Cardiac septum (tissue), 1 donor: Measurements from ENCODE around the gene CEP112. TPM values are rescaled to one million over a fixed set of nuclear protein-coding genes. Genes with fewer than 3 reads are reported as not detected.

Experiments used
- DNase-seq: peaks from one replicate; pipeline ENCODE4 v3.0.0-alpha.2; 2020; ENCODE audit warnings: low spot score
- intact Hi-C: fragments of 100-400 bp; cut with DNase I; formaldehyde crosslinking; loops from one replicate; pipeline ENCODE4 v1.14.0; 2022
- total RNA-seq: library from RNA; stranded (reverse); fragmentation: NEBNext Ultra II Directional; extraction: Animal tissue kit (Norgen Biotek cat#: 25700); gene quantifications from one replicate; pipeline ENCODE4 v1.2.1, GENCODE V29; 2021
- donor health status: DM: no; HTN: no; CAD: no.

Gene CEP112
- total RNA-seq, 1 donor from 2014 or later = 19.6 TPM

DNA sequence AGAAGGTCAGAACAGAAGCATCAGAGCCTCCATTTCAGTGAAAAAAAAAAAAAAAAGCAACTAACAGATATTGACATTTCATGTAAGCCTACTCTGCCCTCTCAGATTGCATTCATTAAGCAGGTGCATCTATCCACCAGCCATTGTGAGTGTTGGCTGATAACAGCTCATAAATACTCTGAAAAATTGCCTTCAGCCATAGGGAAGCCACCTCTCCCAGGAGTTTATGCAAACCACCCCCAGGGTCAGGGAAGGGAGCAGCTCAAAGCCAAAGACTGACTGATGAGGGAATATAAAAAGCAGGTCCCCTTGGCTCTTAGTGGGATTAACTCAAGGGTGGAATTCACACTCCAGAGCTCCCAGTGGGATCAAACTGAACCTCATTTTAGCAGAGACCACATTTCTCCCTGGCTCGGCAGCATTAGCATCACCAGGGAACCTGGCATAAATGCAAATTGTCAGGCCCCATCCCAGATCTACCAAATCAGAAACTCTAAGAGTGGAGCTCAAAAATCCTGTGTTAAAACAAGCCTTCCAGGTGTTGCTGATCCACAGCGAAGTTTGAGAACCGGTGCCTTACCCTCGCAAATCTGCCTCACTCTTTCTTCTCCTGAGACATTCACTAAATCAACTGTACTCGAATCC, 23.1 kb upstream of the CEP112 start:
- intact Hi-C loops = no loop called here
- no peak for DNase-seq

DNA sequence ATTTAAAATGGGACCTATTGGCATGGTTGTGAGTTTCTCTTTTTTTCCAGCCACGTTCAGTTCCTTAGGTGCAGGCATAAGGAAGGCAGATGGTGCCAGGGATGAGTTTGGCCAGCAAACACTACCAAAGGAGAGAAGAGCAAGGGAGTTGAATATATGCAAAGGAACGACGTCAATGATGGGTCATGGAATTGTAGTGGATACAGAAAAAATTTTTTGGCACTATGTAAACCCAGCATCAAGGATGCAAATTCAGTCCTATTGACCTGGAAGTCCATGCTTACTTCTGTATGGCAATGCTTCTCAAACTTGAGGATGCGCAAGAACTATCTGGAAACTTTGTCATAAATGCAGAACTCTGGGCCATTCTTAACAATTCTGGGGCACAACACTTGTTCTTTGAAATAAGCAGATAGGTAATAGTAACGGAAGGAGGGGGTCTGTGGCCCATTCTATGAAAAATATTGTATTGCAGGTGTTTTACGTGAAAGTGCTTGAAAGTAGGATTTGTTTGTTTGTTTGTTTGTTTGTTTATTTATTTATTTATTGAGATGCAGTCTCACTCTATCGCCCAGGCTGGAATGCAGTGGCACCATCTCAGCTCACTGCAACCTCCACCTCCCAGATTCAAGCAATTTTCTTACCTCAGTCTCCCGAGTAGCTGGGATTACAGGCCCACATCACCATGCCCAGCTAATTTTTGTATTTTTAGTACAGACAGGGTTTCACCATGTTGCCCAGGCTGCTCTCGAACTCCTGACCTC, 19.3 kb upstream of the CEP112 start:
- intact Hi-C loops = no loop called here

GRCh38 chr17:66210208-66210574, 18.3 kb upstream of the CEP112 start:
- intact Hi-C loops = no loop called here
- DNase-seq = no peak

More for the DNA sequence above, 19.3 kb upstream of the CEP112 start:
- DNase-seq = no peak

GRCh38 chr17:66207936-66208335, 16.0 kb upstream of the CEP112 start:
- no peak for DNase-seq
- intact Hi-C loops = no loop called here

- intact Hi-C loops = loop anchor here (5.0 kb wide), 2 partner anchors 424 to 469 kb away; no protein-coding TSS in a partner anchor
- DNase-seq = no peak
These were observed 11.5 kb upstream of the CEP112 start for GRCh38 chr17:66203274-66204015.

DNA sequence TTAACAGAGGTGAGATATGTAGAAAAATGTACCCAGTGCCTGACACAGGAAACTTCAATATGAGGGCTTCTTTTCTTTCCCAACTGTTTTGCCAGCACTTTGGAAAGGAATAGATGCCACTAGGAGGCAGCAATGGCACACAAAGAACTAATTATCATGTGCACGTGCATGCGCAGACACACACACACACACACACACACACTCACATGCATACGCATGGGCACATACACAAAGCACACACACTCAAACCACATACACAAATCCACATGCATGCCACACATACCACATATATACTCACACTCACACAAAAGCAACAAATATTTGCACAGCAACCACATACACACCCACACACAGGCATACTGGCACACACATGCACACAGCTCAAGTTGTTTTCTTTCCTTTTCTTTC, 8.8 kb upstream of the CEP112 start:
- DNase-seq = no peak

DNA sequence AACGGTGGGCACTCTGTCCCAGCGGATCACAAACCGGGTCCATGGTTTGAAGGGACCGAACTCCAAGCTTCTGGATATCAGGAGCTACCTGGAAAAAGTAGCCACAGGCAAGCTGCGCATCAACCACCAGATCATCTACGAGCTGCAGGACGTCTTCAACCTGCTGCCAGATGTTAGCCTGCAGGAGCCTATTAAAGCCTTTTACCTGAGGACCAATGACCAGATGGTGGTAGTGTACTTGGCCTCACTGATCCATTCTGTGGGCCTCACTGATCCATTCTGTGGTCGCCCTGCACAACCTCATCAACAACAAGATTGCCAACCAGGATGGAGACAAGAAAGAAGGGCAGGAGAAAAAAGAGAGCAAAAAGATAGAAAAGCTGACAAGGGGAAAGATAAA, 6.3 kb upstream of the CEP112 start:
- no peak for DNase-seq
- intact Hi-C loops = no loop called here

More for the DNA sequence above, 8.8 kb upstream of the CEP112 start:
- intact Hi-C loops = loop anchor here (5.0 kb wide), 2 partner anchors 427 to 472 kb away; no protein-coding TSS in a partner anchor

GRCh38 chr17:66192378-66192687, 400 bp upstream of the CEP112 start:
- intact Hi-C loops = no loop called here
- no peak for DNase-seq

DNA sequence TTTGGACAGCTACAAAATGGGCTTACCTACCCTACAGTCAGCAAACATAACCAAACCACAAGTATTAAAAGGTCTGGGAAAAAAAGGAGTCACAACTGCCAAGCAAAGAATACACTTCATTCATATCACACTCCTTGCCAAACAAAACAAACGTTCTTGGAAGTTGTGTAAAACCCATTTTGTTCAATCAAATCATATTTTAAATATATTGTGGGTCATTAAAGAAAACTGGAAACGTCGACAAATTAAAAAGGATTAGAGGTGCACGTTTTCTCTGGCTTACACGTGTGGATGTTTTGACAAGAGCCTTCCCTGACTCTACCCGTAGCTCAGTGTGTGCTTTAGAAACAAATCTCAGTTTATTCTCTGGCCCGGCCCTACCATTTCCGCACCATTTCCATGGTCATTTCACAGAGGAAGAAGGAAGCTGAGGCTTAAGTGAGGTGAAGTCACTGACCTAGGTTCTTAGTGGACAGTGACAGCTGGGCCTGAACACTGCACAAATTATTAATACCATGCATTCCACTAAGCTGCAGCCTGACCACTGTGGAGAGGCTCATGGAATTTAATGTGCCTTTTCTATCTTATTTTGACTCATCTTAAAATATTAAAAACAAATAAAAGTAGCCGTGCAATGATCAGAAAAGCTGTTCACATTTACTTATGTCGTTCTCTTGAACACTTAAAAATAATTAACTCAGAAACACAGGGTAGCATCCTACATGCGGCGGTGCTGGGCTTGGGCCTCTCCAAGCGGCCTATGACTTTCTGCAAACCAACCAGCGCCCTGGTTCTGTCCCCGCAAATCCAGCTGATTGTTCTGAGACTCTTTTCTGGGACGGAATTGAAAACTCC, 968 bp downstream of the CEP112 start:
- DNase-seq = no peak
- intact Hi-C loops = no loop called here

DNA sequence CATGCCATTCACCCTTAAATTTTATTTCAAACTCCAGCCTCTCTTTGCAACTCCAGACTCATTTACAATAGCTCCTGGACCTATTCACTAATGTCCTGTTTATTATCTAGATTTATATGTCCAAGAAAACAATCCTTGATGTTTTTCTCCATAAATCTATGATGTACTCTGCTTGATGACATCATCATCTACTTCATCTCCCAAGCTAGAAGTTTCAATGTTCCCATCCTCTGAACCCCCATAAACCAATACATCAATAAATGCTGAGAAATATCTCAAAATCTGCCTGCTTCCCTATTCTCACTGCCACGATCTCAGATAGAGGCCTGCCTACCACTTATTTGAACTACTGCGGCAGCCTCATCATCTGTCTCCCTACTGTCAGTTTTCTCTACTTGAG, 4.2 kb downstream of the CEP112 start:
- DNase-seq = no peak
- intact Hi-C loops = no loop called here

DNA sequence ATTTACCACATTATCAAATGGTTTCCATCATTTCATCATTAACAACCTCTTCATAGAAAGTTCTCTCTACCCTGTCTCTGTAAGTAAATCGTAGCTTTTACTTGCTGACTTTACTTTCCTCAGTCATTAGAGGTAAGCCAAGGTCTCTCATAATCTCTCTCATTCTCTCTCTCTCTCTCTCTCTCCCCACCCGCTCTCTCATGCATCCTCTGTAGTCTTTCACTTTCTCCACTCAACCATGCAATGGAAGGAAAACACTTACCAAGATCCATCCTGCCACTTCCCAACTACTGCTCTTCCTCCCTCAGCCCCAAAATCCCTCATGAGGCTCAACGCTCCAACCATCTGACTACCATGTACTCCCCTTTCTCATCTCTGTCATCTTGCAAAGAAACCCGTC, 6.1 kb downstream of the CEP112 start:
- intact Hi-C loops = no loop called here
- DNase-seq = no peak

- DNase-seq = no peak
- intact Hi-C loops = no loop called here
These were observed 7.5 kb downstream of the CEP112 start for GRCh38 chr17:66184392-66184791.

DNA sequence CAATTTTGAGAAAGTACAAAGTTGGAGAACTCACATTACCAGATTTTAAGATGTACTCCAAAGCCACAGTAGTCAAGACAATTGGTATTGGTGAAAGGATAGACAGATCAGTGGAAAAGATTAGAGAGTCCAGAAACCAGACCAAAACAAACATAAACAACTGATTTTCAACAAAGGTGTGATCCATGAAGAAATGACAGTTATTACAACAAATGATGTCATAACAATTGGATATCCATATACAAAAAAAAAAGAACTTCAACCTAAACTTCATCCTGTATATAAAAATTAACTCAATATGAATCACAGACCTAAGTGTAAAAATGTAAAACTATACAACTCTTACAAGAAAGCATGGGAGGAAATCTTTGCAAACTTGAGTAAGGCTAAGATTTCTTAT, 8.4 kb downstream of the CEP112 start:
- intact Hi-C loops = no loop called here

DNA sequence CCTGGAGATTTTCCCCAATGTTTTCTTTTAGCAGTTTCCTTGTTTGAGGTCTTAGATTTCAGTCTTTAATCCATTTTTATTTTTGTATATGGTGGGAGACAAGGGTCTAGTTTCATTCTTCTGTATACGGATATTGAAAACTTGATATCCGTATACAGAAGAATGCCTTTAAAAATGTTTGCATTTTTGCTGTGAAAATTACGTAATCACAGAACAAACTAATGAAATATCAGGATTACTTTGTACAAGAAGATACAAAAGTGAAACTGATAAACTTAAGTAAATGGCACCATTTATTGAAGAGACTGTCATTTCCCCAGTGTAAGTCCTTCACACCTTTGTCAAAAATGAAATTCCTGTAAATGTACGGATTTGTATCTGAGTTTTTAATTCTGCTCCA, 13.3 kb downstream of the CEP112 start:
- intact Hi-C loops = loop anchor here (10.0 kb wide), 1 partner anchor 624 kb away; no protein-coding TSS in a partner anchor

More for the DNA sequence above, 8.4 kb downstream of the CEP112 start:
- DNase-seq = no peak

DNA sequence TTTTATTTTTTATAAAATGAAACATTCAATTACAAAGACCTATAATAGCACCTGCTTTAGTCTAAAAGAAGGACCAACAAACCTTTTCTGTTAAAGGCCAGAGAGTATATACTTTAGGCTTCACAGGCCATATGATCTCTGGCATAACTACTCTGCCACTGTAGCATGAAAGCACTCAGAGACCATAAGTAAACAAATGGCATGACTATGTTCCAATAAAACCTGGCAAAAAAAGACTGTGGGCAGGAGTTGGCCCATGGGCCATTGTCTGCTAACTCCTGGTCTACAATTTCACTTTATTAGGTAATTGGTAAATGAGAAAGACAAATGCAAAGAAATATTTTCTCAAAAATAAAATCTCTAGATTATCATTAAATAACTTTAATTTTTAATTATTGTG, 14.9 kb downstream of the CEP112 start:
- DNase-seq = no peak
- intact Hi-C loops = loop anchor here (10.0 kb wide), 1 partner anchor 622 kb away; no protein-coding TSS in a partner anchor

More for the DNA sequence above, 13.3 kb downstream of the CEP112 start:
- DNase-seq = no peak

DNA sequence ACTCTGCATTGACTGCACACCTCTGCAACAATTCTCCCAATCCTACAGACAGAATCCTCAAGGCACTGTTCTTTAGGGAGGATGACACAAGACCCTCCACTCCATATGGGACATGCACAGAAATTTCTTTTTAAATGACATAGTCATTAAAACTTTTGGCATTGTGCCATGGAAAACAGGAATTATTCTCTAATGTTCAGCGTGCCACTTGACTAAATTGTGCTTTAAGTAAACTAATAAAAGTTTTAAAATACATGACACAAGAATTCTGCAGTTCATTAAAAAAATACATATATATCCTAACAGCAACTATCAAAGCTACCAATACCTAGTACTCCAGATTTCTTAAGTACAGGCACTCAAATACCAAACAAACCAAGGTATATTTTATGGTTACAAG, 16.0 kb downstream of the CEP112 start:
- intact Hi-C loops = loop anchor here (10.0 kb wide), 1 partner anchor 621 kb away; no protein-coding TSS in a partner anchor
- no peak for DNase-seq

GRCh38 chr17:66172691-66173223, 19.2 kb downstream of the CEP112 start:
- DNase-seq = no peak
- intact Hi-C loops = loop anchor here (10.0 kb wide), 1 partner anchor 618 kb away; no protein-coding TSS in a partner anchor

GRCh38 chr17:66172144-66172543, 19.8 kb downstream of the CEP112 start:
- no peak for DNase-seq
- intact Hi-C loops = loop anchor here (10.0 kb wide), 1 partner anchor 617 kb away; no protein-coding TSS in a partner anchor

- no peak for DNase-seq
- intact Hi-C loops = loop anchor here (10.0 kb wide), 1 partner anchor 617 kb away; no protein-coding TSS in a partner anchor
These were observed 20.2 kb downstream of the CEP112 start for GRCh38 chr17:66171692-66172091.
